Effector CD8-positive, alpha-beta T cell (primary cell): ENCODE measurements around the gene RNU6-9.
A peak's percentile ranks its signal among the peaks of the same experiment; 100 is the strongest.
"Not testable (repeated sequence)": the region's sequence is repeated elsewhere in the genome, so short reads cannot be mapped to it uniquely, and the experiment has no call there.

Experiments
- DNase-seq: peaks from one replicate; lab custom pipeline; 2025; lab: John Stamatoyannopoulos, UW

RNU6-9 gene

GRCh38 chr19:861756-862580 is 31.3 kb upstream of the RNU6-9 start:
- DNase-seq, result peak; percentile 71

GRCh38 chr19:862581-863314 is 30.5 kb upstream of the RNU6-9 start:
- DNase-seq, result peak; percentile 67

- DNase-seq, result no peak
These were observed 30.0 kb upstream of the RNU6-9 start for GRCh38 chr19:863315-863620.

- no peak for DNase-seq
These were observed 26.4 kb upstream of the RNU6-9 start for GRCh38 chr19:866769-867300.

- DNase-seq, result no peak
These were observed 25.9 kb upstream of the RNU6-9 start for GRCh38 chr19:867301-867793.

- DNase-seq, result no peak
These were observed 25.3 kb upstream of the RNU6-9 start for GRCh38 chr19:867855-868457.

GRCh38 chr19:868458-869244 is 24.6 kb upstream of the RNU6-9 start:
- DNase-seq, result no peak

- DNase-seq, result no peak
These were observed 23.8 kb upstream of the RNU6-9 start for GRCh38 chr19:869245-870177.

GRCh38 chr19:870314-870713 is 23.0 kb upstream of the RNU6-9 start:
- no peak for DNase-seq

GRCh38 chr19:870963-871401 is 22.3 kb upstream of the RNU6-9 start:
- no peak for DNase-seq

GRCh38 chr19:871446-872265 is 21.6 kb upstream of the RNU6-9 start:
- no peak for DNase-seq

GRCh38 chr19:872266-872951 is 20.9 kb upstream of the RNU6-9 start:
- peak; percentile 65 for DNase-seq

GRCh38 chr19:873084-873483 is 20.2 kb upstream of the RNU6-9 start:
- DNase-seq, result peak; percentile 64

- DNase-seq, result no peak
These were observed 19.7 kb upstream of the RNU6-9 start for GRCh38 chr19:873561-874041.

GRCh38 chr19:875265-875879 is 17.9 kb upstream of the RNU6-9 start:
- DNase-seq, result no peak

- DNase-seq, result no peak
These were observed 17.2 kb upstream of the RNU6-9 start for GRCh38 chr19:876089-876488.

GRCh38 chr19:876780-877314 is 16.4 kb upstream of the RNU6-9 start:
- no peak for DNase-seq

- DNase-seq, result not testable (repeated sequence)
These were observed 15.2 kb upstream of the RNU6-9 start for GRCh38 chr19:877992-878660.
